H1 (cell line): ENCODE data around the gene MMP27. TPM values are rescaled to one million over a fixed set of nuclear protein-coding genes. Genes with fewer than 3 reads are reported as not detected.
"Not testable (repeated sequence)": the region's sequence is repeated elsewhere in the genome, so short reads cannot be mapped to it uniquely, and the experiment has no call there.

ENCODE experiments used
- CTCF ChIA-PET: fragments of 300-600 bp; sonication (Branson Sonifier 250); formaldehyde crosslinking; loops from one replicate; lab custom pipeline; 2021; ENCODE audit not compliant: partially characterized antibody; lab: Charles Lee
- POLR2A ChIA-PET: fragments of 300-600 bp; sonication (Branson Sonifier 250); formaldehyde crosslinking; loops from one replicate; lab custom pipeline; 2021; ENCODE audit warnings: inconsistent platforms; ENCODE audit not compliant: partially characterized antibody; lab: Charles Lee
- DNase-seq, 2 experiments: peaks; one replicate each; pipeline versions ENCODE4 v3.0.0 to v3.0.0-alpha.2; 2010 to 2022; ENCODE audit warnings: low spot score in 2 of 2, low read depth in 1 of 2, mixed read lengths in 1 of 2
- FAIRE-seq: peaks from 2 replicates; lab custom pipeline; 2011; peaks lifted over from hg19 to GRCh38; lab: Jason Lieb, UNC
- H2AFZ ChIP-seq: 2 replicates; pipeline ENCODE4 v1.8.1; 2012; ENCODE audit warnings: low read length, inconsistent platforms
- H2AK5ac ChIP-seq: 2 replicates; pipeline ENCODE4 v1.6.1; 2013; ENCODE audit warnings: low read depth, low read length
- H2BK120ac ChIP-seq: replicated peaks from 2 replicates; pipeline ENCODE3; 2013; ENCODE audit warnings: low read depth, low read length, inconsistent platforms
- H2BK12ac ChIP-seq: 2 replicates; pipeline ENCODE4 v1.6.1; 2013; ENCODE audit warnings: low read depth, low read length
- H2BK15ac ChIP-seq: 2 replicates; pipeline ENCODE4 v1.6.1; 2013; ENCODE audit warnings: low read length
- H2BK20ac ChIP-seq: 2 replicates; pipeline ENCODE4 v1.6.1; 2013; ENCODE audit warnings: low read length
- H2BK5ac ChIP-seq: 2 replicates; pipeline ENCODE4 v1.6.1; 2013; ENCODE audit warnings: low read depth, low read length
- H3K14ac ChIP-seq: 2 replicates; pipeline ENCODE4 v1.6.1; 2013; ENCODE audit warnings: inconsistent platforms; ENCODE audit not compliant: insufficient read length
- H3K18ac ChIP-seq: 2 replicates; pipeline ENCODE4 v1.6.1; 2013; ENCODE audit warnings: low read length; ENCODE audit errors: extremely low read depth
- H3K23ac ChIP-seq: 2 replicates; pipeline ENCODE4 v1.6.1; 2013; ENCODE audit warnings: inconsistent platforms; ENCODE audit not compliant: insufficient read length
- H3K23me2 ChIP-seq: 2 replicates; pipeline ENCODE4 v1.6.1; 2013; ENCODE audit warnings: low read depth, low read length
- H3K27ac ChIP-seq: 2 replicates; pipeline ENCODE4 v1.6.1; 2011; ENCODE audit warnings: low read depth, low read length, inconsistent platforms
- H3K27me3 ChIP-seq, 4 experiments: replicated peaks in 1 of 4; 1 replicate in 1 of 4; 2 replicates in 3 of 4; pipeline versions ENCODE4 v1.6.1 to v1.8.1; 2011 to 2013; ENCODE audit warnings: low read length in 3 of 4, mild to moderate bottlenecking in 3 of 4, inconsistent platforms in 2 of 4, mixed read lengths in 2 of 4, moderate library complexity in 1 of 4; ENCODE audit not compliant: control insufficient read depth in 3 of 4, insufficient read depth in 3 of 4; ENCODE audit errors: extremely low read depth in 1 of 4
- H3K36me3 ChIP-seq, 4 experiments: 2 replicates each; pipeline versions ENCODE4 v1.6.1 to v1.8.1; 2011 to 2013; ENCODE audit warnings: mild to moderate bottlenecking in 4 of 4, low read length in 3 of 4, moderate library complexity in 2 of 4, control low read depth in 1 of 4, inconsistent platforms in 1 of 4; ENCODE audit not compliant: insufficient read depth in 4 of 4, control insufficient read depth in 2 of 4
- H3K4ac ChIP-seq: replicated peaks from 2 replicates; pipeline ENCODE3; 2013; ENCODE audit warnings: low read length, low read depth, mixed read lengths, inconsistent platforms; ENCODE audit not compliant: insufficient read length
- H3K4me1 ChIP-seq, 4 experiments: replicated peaks in 1 of 4; 1 replicate in 1 of 4; 2 replicates in 3 of 4; pipeline versions ENCODE4 v1.6.1 to v1.8.1; 2011 to 2013; ENCODE audit warnings: low read length in 3 of 4, inconsistent platforms in 2 of 4, mixed read lengths in 1 of 4; ENCODE audit not compliant: insufficient read depth in 4 of 4, control insufficient read depth in 3 of 4
- H3K4me2 ChIP-seq, 2 experiments: 2 replicates each; pipeline versions ENCODE4 v1.6.1 to v1.8.1; 2011 to 2013; ENCODE audit warnings: low read depth in 2 of 2, low read length in 2 of 2, control low read depth in 1 of 2, inconsistent platforms in 1 of 2, mild to moderate bottlenecking in 1 of 2; ENCODE audit not compliant: insufficient read depth in 1 of 2
- H3K4me3 ChIP-seq, 4 experiments: fragments of 200-600, 300-600 bp in 1 of 4; sonication (generic), shearing (Covaris generic), sonication (Bioruptor Twin) in 1 of 4; 2 replicates each; pipeline versions ENCODE4 v1.5.1 to v1.8.1; 2011 to 2016; ENCODE audit warnings: low read length in 4 of 4, low read depth in 3 of 4, control low read depth in 2 of 4, inconsistent platforms in 2 of 4, mild to moderate bottlenecking in 2 of 4, mixed read lengths in 1 of 4, moderate library complexity in 1 of 4; ENCODE audit not compliant: insufficient read depth in 2 of 4; ENCODE audit errors: extremely low read depth in 1 of 4
- H3K56ac ChIP-seq: replicated peaks from 2 replicates; pipeline ENCODE3; 2013; ENCODE audit warnings: low read depth, mild to moderate bottlenecking, mixed read lengths, low read length, inconsistent platforms; ENCODE audit not compliant: insufficient read length
- H3K79me1 ChIP-seq: 2 replicates; pipeline ENCODE4 v1.6.1; 2013; ENCODE audit warnings: low read depth, low read length, control low read depth
- H3K79me2 ChIP-seq, 2 experiments: 2 replicates each; pipeline versions ENCODE4 v1.6.1 to v1.8.1; 2012 to 2013; ENCODE audit warnings: low read length in 2 of 2, mild to moderate bottlenecking in 2 of 2, inconsistent platforms in 1 of 2; ENCODE audit not compliant: insufficient read depth in 2 of 2, control insufficient read depth in 1 of 2
- H3K9ac ChIP-seq, 4 experiments: replicated peaks in 1 of 4; 1 replicate in 1 of 4; 2 replicates in 3 of 4; pipeline versions ENCODE4 v1.6.1 to v1.8.1; 2011 to 2013; ENCODE audit warnings: low read depth in 3 of 4, low read length in 3 of 4, control low read depth in 2 of 4, mild to moderate bottlenecking in 2 of 4, moderate library complexity in 2 of 4, inconsistent platforms in 1 of 4; ENCODE audit errors: extremely low read depth in 1 of 4
- H3K9me3 ChIP-seq, 2 experiments: 2 replicates each; pipeline versions ENCODE4 v1.6.1 to v1.8.1; 2012 to 2013; ENCODE audit warnings: mild to moderate bottlenecking in 2 of 2, moderate library complexity in 2 of 2, control low read depth in 1 of 2, inconsistent platforms in 1 of 2, low read depth in 1 of 2, low read length in 1 of 2, mixed read lengths in 1 of 2; ENCODE audit not compliant: insufficient read depth in 2 of 2
- H4K20me1 ChIP-seq, 2 experiments: replicated peaks in 1 of 2; 2 replicates each; pipeline versions ENCODE3 to v1.8.1; 2011 to 2013; ENCODE audit warnings: inconsistent platforms in 2 of 2, low read length in 2 of 2, mild to moderate bottlenecking in 1 of 2; ENCODE audit not compliant: insufficient read depth in 2 of 2, control insufficient read depth in 1 of 2
- H4K5ac ChIP-seq: 2 replicates; pipeline ENCODE4 v1.6.1; 2013; ENCODE audit warnings: low read length, low read depth, mixed read lengths, inconsistent platforms; ENCODE audit not compliant: insufficient read length
- H4K8ac ChIP-seq: 2 replicates; pipeline ENCODE4 v1.8.0; 2013; ENCODE audit warnings: mild to moderate bottlenecking, moderate library complexity, low read length, inconsistent platforms; ENCODE audit not compliant: insufficient read depth; ENCODE audit errors: extremely low read depth
- H4K91ac ChIP-seq: replicated peaks from 2 replicates; pipeline ENCODE3; 2013; ENCODE audit warnings: low read length, mixed read lengths, inconsistent platforms; ENCODE audit not compliant: insufficient read length
- WGBS, 2 experiments: shearing (Covaris generic) in 1 of 2; methylation state at CpG; one replicate each; pipeline versions ENCODE4 v1.1.6 to v1.1.7; 2013 to 2015; ENCODE audit warnings: low lambda C conversion rate in 2 of 2, mixed read lengths in 2 of 2, inconsistent platforms in 1 of 2, low coverage in 1 of 2, missing lambda C conversion rate in 1 of 2; ENCODE audit not compliant: insufficient replicate concordance in 2 of 2, insufficient coverage in 1 of 2, insufficient read length in 1 of 2; ENCODE audit errors: extremely low coverage in 1 of 2, missing lambda C conversion rate in 1 of 2; 5-methylcytosine and 5-hydroxymethylcytosine counted together
- polyA plus RNA-seq, 7 experiments: library from polyadenylated mRNA; depleted of rRNA in 3 of 7; stranded (reverse) in 5 of 7; unstranded in 2 of 7; fragments of >200 nt in 5 of 7; fragments of 200-250 nt in 2 of 7; gene quantifications; 1 replicate in 5 of 7; 2 replicates in 1 of 7; 4 replicates in 1 of 7; pipeline versions ENCODE4 v1.2.1 to v1.2.3, GENCODE V29; 2011 to 2013; ENCODE audit warnings: missing spikeins in 2 of 7, mixed read lengths in 2 of 7
- total RNA-seq: library from RNA; stranded (reverse); fragmentation: NEBNext Ultra II Directional; extraction: Animal tissue kit (Norgen Biotek cat#: 25700); gene quantifications from 2 replicates; pipeline ENCODE4 v1.2.1, GENCODE V29; 2021

Gene MMP27
- total and polyA plus RNA-seq, 2 of the 8 experiments (the other 6 are each of a cell fraction or from before 2014, with no cell fraction given), result not detected

GRCh38 chr11:102730944-102731343 lies 25.4 kb upstream of the MMP27 start:
- POLR2A ChIA-PET, H3K9ac ChIP-seq, H3K36me3 ChIP-seq, H4K20me1 ChIP-seq, DNase-seq, H4K5ac ChIP-seq, H3K56ac ChIP-seq, H3K18ac ChIP-seq, H3K4ac ChIP-seq, H3K4me1 ChIP-seq, H4K91ac ChIP-seq, H3K79me2 ChIP-seq, H3K9me3 ChIP-seq, H3K27me3 ChIP-seq, H2AFZ ChIP-seq, H3K4me3 ChIP-seq, H3K23me2 ChIP-seq, H3K23ac ChIP-seq, H3K79me1 ChIP-seq, H3K27ac ChIP-seq, H2BK120ac ChIP-seq, H3K4me2 ChIP-seq: not testable (repeated sequence)
- Histone ChIP-seq H2BK12ac (peak overlapping the region; percentile 89), H2BK15ac (peak overlapping the region; percentile 63; the same call in 1 of the 2 replicates), H3K14ac (peak overlapping the region; percentile 6), H2BK5ac (peak overlapping the region; percentile 64), H2BK20ac (peak overlapping the region; percentile 93; the same call in 1 of the 2 replicates), H2AK5ac (peak overlapping the region; percentile 96), H4K8ac (peak overlapping the region; percentile 51; the same call in 1 of the 2 replicates)
- peak; percentile 13 for FAIRE-seq
- WGBS, 2 experiments, result 37 to 88% methylated on average over 4 to 7 of the region's 8 CpGs
- CTCF ChIA-PET, result interaction anchor here (4.9 kb wide), 1 partner anchor 210 kb away, joined by 33 read pairs; no protein-coding TSS in a partner anchor
